Endothelial cell of umbilical vein (primary cell): ENCODE results near the gene VEPH1.

Source experiments
- EZH2 ChIP-seq: IDR thresholded peaks from 2 replicates; pipeline ENCODE4 v1.6.1; 2012; ENCODE audit warnings: borderline replicate concordance, low read depth, mild to moderate bottlenecking, moderate library complexity, low read length, inconsistent platforms; ENCODE audit not compliant: severe bottlenecking
- JUN ChIP-seq: IDR thresholded peaks from 2 replicates; pipeline ENCODE4 v1.6.1; 2011; ENCODE audit warnings: borderline replicate concordance, low read depth; ENCODE audit not compliant: insufficient read length, insufficient read depth
- MYC ChIP-seq: IDR thresholded peaks from one replicate; pipeline ENCODE4 v1.6.1; 2011; ENCODE audit warnings: mild to moderate bottlenecking, low read depth, low read length
- POLR2A ChIP-seq: IDR thresholded peaks from 2 replicates; pipeline ENCODE4 v1.6.1; 2012; ENCODE audit warnings: low read depth, mild to moderate bottlenecking, control low read depth, low read length
- POLR2AphosphoS5 ChIP-seq: IDR thresholded peaks from 2 replicates; pipeline ENCODE4 v1.6.1; 2012; ENCODE audit warnings: low read depth, mild to moderate bottlenecking, control low read depth, low read length, moderate library complexity; ENCODE audit not compliant: insufficient read depth
- TF ChIP-seq, protein P1 (sequence below), 2 donors: IDR thresholded peaks; 1 replicate in 1 of 2; 2 replicates in 1 of 2; pipeline ENCODE4 v1.5.1; 2011; ENCODE audit warnings: low read length in 2 of 2, mild to moderate bottlenecking in 2 of 2, moderate library complexity in 2 of 2, control low read depth in 1 of 2, inconsistent platforms in 1 of 2, low read depth in 1 of 2; ENCODE audit not compliant: insufficient read depth in 1 of 2; ENCODE audit errors: extremely low read depth in 1 of 2

DNA sequence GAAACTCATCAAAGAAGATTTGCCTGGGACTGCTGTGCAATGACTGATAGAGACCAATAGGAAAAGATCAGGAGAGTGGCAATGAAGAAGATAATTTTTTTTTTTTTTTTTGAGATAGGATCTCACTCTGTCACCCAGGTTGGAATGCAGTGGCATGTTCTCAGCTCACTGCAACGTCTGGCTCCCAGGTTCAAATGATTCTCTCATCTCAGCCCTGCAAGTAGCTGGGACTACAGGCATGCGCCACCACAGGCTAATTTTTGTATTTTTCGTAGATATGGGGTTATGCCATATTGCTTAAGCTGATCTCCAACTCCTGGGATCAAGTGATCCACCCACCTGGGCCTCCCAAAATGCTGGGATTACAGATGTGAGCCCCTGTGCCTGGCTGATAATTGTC lies 226.4 kb downstream of the VEPH1 start:
- no peak for TF ChIP-seq EZH2
- TF ChIP-seq, protein P1, sequence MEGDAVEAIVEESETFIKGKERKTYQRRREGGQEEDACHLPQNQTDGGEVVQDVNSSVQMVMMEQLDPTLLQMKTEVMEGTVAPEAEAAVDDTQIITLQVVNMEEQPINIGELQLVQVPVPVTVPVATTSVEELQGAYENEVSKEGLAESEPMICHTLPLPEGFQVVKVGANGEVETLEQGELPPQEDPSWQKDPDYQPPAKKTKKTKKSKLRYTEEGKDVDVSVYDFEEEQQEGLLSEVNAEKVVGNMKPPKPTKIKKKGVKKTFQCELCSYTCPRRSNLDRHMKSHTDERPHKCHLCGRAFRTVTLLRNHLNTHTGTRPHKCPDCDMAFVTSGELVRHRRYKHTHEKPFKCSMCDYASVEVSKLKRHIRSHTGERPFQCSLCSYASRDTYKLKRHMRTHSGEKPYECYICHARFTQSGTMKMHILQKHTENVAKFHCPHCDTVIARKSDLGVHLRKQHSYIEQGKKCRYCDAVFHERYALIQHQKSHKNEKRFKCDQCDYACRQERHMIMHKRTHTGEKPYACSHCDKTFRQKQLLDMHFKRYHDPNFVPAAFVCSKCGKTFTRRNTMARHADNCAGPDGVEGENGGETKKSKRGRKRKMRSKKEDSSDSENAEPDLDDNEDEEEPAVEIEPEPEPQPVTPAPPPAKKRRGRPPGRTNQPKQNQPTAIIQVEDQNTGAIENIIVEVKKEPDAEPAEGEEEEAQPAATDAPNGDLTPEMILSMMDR (IDR thresholded peaks at IDR 0.05; ENCODE audit: extremely low read depth in 1 of 2, insufficient read depth in 1 of 2, low read depth in 1 of 2, low read length in 2 of 2), result no peak
- no peak for TF ChIP-seq POLR2AphosphoS5
- TF ChIP-seq POLR2A, result no peak
- no peak for TF ChIP-seq MYC
- no peak for TF ChIP-seq JUN
